22Rv1 (cell line): ENCODE measurements around the gene STIM1.

ENCODE experiments used
- CTCF ChIP-seq: fragments of 450-650 bp; IDR thresholded peaks from 2 replicates; pipeline ENCODE4 v1.5.1; 2017; ENCODE audit warnings: mild to moderate bottlenecking
- ZFX ChIP-seq: fragments of 450-650 bp; IDR thresholded peaks from 2 replicates; pipeline ENCODE4 v1.6.1; 2017; ENCODE audit warnings: antibody characterized with exemption, borderline replicate concordance

DNA sequence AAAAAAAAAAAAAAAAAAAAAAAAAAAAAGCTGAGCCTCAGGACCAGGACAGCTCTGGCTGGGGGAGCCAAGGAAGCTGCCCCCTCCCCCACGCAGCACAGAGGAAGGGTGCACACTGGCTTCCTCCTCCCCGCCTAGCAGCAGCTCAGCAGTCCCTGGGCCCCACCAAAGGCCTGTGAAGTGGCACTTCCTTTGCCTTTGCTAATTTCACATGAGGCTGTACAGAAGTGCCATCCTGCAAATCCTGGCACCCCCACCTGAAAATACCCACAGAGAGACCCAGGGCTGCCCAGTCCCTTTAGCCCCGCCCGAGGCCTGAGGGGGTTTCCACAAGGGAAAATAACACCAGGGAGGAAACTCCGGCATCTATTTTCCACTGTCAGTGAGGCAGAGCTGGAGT, 18.6 kb upstream of the STIM1 start:
- TF ChIP-seq CTCF (no peak), ZFX (no peak)
